Breast epithelium (tissue), 3 donors: ENCODE data around the gene MTMR2.

Experiments used
- CTCF ChIP-seq, 3 donors: fragments of 450-650 bp; IDR thresholded peaks; one replicate each; pipeline ENCODE4 v1.5.1; 2016 to 2017; ENCODE audit warnings: antibody characterized with exemption in 3 of 3, mild to moderate bottlenecking in 3 of 3, moderate library complexity in 3 of 3
- POLR2A ChIP-seq: fragments of 450-650 bp; IDR thresholded peaks from one replicate; pipeline ENCODE4 v1.6.1; 2016; ENCODE audit warnings: antibody characterized with exemption, mild to moderate bottlenecking, moderate library complexity

GRCh38 chr11:95877291-95877690, 46.6 kb downstream of the MTMR2 start:
- TF ChIP-seq CTCF (IDR thresholded peaks at IDR 0.05) (no peak), POLR2A (no peak)
